NCI-H2171 treated with DMSO at 0.1 percent for 48 hours (cell line): Measurements from ENCODE around the gene ADCY3.
A peak's percentile ranks its signal among the peaks of the same experiment; 100 is the strongest.

Source experiments
- DNase-seq: peaks from one replicate; lab custom pipeline; 2025; lab: John Stamatoyannopoulos, UW

The ADCY3 gene

GRCh38 chr2:24920098-24920808, at the start of gene ADCY3:
Gene ADCY3 (minus strand): TSS chr2:24920237. CDS start chr2:24918987, 1,250 bp downstream.
- DNase-seq: peak; percentile 70

DNA sequence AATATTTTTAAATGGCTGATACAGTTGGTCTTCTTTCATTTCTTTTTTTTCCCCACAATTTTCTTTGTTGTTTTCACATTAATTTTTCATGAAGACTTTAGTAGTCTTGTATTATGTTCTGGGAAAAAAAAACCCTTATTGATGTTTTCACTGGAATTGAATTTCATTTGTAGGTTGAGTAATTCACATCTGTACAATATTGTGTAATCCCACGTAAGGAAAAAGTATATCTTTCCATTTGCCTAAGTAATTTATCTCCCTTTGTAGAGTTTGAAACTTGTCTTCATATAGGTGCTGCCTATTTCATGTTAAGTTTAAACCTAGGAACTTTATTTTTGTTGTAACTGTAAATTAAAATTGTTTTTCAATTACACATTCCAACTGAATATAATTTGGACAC, 49.7 kb upstream of the ADCY3 start:
- no peak for DNase-seq

- DNase-seq: no peak
These were observed 41.9 kb upstream of the ADCY3 start for GRCh38 chr2:24961903-24962302.

DNA sequence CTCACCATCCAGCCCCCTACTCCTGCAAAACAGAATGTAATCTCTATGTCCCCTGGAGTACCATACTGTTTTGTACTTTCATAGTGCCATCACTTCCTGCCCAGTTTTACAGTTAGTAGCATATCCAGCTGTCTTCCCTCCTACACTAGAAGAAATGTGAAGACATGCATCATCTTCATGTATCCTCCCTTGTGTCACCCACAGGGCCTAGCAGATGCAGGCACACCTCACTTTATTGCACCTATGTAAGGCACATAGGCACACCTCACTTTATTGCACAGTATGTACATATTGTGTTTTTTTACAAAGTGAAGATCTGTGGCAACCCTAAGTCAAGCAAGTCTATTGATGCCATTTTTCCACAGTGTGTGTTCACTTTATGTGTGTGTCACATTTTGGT, 39.7 kb upstream of the ADCY3 start:
- DNase-seq: no peak

GRCh38 chr2:24958411-24958935, 38.4 kb upstream of the ADCY3 start:
- DNase-seq: no peak

- peak; percentile 16 for DNase-seq
These were observed 37.9 kb upstream of the ADCY3 start for GRCh38 chr2:24957976-24958375.

DNA sequence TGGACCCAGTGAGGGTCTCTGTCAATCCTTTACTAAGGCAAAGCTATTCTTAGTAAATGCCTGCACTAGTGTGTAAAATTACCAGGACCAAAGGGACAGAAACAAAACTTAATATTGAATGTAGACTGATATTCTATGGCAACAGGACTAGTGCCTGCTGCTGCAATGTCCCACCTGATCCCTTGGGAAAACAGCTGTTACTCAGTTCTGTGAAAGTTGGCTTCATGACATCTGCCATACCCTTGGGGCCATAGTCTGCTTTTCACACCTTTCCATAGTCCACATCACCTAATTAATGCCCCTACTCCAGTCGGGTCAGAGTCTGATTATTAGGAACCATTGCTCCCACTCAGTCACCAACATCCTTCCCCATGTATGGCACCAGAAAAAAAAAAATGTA, 37.2 kb upstream of the ADCY3 start:
- peak; percentile 95 for DNase-seq

GRCh38 chr2:24955921-24956320, 35.9 kb upstream of the ADCY3 start:
- DNase-seq: no peak

- no peak for DNase-seq
These were observed 35.2 kb upstream of the ADCY3 start for GRCh38 chr2:24955232-24955631.

DNA sequence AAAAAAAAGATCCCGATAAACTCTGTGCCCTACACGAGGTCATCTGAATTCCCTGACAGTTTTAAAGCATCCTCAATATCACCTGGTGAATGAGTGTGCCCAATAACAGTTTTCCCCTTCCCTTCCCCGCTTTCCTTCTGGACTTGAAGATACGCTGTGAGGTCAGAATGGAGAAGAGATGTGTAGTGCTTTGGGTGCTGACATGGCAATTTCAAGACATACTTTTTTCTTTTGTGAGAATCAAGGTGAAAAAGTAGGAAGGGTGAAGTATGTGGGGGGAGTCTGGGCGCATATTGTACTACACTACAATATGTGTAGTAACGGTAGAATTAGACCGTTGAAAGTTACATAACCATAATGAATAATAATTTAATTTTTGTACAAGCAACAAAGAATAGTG, 30.1 kb upstream of the ADCY3 start:
- no peak for DNase-seq

DNA sequence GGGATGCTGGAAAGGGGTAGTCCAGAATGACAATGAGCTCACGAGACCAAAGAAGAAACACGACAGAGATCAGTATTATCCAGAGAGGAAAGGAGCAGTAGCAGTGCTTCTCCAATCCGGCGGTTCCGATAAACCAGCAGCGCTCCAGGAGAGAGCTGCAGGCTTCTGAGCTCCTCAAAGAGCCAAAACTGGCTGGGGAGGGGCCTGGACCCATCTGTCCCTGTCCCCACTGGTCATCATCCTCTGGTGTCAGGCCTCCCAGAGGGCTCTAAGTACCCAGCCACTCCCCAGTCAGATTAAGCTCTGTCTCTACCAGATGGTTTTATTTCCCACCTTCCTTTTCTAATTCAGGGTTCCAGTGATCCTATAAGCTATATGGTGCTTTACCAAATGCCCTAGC, 28.5 kb upstream of the ADCY3 start:
- DNase-seq: no peak

GRCh38 chr2:24947561-24948157, 27.6 kb upstream of the ADCY3 start:
- DNase-seq: no peak

- no peak for DNase-seq
These were observed 25.9 kb upstream of the ADCY3 start for GRCh38 chr2:24945907-24946306.

DNA sequence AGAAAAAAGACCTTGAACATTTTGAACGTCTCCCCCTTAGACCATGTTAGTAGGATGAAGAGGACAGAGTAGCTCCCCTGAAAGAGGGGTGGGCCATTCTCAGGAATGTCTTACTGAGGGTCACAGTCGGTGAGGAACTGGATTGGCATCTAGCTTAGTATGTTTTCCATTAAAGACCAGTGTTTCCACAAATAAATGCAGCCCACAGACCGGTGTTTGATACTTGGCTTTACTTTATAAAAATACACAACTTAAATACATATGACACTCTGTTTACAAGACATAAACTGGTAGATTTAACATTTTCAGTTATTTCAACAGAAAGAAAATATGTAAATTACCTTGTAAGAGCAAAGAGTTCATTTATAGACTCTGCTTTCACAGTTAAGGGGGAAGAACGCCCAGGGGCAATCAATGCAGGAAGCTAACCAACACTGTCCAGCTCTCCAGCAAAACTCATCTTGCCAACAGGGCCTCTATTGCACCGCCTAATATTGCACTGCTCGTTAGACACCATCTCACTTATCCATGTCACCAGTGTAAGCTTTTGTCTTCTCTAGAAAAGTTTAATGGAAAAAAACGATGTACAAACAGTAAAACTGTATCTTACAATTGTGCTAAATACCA, 23.5 kb upstream of the ADCY3 start:
- no peak for DNase-seq

DNA sequence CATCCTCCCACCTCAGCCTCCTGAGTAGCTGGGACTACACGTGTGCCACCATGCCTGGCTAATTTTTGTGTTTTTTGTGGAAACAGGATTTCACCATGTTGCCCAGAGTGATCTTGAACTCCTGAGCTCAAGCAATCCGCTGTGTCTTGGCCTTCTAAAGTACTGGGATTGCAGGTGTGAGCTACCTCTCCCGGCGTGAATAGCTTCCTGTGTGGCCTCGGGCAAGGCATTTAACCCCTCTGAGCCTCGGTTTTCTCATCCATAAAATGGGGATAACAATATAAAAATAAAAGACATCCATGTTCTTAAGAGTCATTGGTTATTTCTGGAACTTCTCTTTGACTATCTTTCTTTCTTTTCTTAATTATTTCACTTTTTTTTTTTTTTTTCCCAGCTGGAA, 19.3 kb upstream of the ADCY3 start:
- DNase-seq: no peak

DNA sequence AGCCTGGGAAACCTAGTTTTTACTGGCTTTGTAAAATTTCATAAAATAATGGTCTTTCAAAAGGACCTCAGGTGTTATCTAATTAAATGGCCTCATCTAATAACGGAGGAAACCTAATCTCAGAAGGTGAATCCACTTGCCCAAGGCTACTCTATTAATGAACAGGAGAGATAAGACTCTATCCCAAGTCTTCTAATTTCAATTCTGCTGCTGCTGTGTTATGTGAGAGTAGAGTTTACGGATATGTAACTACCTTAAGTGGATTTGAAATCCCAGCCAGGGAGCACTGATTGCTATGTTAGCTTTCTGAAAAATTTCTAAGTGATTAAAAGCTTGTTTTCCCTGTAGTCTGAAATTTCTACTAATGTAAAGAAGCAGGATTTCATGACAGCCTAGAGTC, 17.2 kb upstream of the ADCY3 start:
- no peak for DNase-seq

GRCh38 chr2:24935145-24935544, 15.1 kb upstream of the ADCY3 start:
- DNase-seq: no peak

DNA sequence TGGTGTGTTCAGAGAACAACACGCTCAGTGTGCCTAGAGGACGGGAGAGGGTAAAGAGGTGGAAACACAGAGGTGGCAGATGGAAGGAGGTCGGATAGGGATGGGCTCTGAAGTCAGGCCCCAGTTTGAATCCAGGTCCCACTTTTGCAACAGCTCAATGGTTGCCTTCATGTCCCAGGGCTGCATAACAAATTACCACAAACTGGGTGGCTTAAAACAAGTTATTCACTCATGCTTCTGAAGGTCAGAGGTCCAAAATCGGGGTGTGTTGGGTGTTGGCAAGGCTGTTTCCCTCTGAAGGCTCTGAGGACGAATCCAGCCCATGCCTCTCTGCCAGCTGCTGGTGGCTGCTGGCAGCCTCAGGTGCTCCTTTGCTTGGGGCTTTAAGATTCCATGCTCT, 12.7 kb upstream of the ADCY3 start:
- DNase-seq: no peak

- DNase-seq: no peak
These were observed 10.7 kb upstream of the ADCY3 start for GRCh38 chr2:24930768-24931167.

DNA sequence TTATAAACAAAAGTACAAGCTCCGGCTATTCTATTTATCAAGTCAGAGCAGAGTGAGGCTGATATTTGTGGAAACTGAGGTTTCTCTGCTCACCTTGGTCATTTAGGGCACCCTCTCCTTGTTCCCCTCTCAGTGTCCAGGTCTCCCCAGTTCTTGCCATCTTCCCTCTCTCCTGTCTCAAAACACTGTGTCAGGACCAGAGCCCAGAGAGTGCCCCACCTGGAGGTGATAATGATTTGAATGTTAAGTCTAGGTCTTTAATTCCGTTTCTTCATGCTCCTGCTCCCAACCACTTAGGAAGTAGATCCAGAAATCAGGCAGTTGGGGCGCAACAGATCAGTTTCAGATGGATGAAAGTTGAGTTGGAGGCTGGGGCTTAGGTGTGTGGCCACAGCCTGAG, 9.2 kb upstream of the ADCY3 start:
- no peak for DNase-seq

GRCh38 chr2:24928036-24928435, 8.0 kb upstream of the ADCY3 start:
- no peak for DNase-seq

DNA sequence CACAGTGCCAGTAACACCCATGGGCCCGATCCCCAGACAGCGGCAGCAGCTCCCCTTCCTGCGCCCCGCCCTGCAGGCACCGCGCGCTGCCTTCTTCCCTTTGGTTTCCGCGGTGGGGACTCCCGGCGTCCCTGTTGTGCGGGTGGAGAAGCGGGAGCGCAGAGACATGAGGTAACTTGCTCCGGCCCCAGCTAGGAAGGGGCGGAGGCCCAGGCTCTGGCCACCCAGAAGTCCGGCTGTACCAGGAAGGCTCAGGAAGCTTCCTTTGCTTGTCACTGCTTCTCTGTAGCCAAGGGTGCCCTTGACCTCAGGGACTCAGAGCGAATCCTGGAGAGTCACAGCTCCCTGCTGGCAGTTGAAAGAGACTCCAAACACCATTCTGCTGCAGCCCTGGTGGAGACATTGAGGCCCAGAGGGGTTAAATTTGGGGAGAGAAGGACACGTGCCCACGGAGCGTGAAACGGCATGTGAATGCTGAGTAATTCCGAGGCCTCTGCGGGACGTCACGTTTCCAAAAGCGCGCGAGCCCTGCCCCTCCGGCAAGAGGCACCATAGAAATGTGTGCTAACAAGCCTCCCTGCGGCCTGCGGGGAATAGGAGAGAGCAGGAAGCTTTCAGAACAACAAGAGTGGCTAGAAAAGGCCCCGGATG, 6.7 kb upstream of the ADCY3 start:
- DNase-seq: no peak

DNA sequence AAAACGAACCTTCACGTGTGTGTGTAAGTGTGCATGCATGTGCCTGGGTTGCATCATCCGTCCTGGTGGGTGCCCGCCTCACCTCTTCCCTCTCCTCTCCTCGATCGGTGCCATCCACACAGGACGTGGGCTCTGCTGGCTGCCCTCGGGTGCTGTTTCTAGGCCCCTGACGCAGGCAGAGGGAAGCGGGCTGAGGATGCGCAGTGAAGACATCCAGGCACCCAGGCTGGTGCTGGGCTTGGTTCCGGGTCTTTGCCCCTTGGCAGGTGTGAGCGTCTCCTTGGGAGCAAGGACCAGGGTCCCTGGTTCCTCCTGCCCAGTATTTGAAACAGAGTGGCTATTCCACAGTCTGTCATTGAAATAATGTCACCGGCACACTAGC, 6.2 kb upstream of the ADCY3 start:
- no peak for DNase-seq
